ENCODE results near the gene SAYSD1. TPM values are rescaled to one million over a fixed set of nuclear protein-coding genes. Genes with fewer than 3 reads are reported as not detected.

Gene SAYSD1
- total and polyA plus RNA-seq, 2 of the 8 experiments (the other 6 are each of a cell fraction or from before 2014, with no cell fraction given): 6.7 to 7.9 TPM

DNA sequence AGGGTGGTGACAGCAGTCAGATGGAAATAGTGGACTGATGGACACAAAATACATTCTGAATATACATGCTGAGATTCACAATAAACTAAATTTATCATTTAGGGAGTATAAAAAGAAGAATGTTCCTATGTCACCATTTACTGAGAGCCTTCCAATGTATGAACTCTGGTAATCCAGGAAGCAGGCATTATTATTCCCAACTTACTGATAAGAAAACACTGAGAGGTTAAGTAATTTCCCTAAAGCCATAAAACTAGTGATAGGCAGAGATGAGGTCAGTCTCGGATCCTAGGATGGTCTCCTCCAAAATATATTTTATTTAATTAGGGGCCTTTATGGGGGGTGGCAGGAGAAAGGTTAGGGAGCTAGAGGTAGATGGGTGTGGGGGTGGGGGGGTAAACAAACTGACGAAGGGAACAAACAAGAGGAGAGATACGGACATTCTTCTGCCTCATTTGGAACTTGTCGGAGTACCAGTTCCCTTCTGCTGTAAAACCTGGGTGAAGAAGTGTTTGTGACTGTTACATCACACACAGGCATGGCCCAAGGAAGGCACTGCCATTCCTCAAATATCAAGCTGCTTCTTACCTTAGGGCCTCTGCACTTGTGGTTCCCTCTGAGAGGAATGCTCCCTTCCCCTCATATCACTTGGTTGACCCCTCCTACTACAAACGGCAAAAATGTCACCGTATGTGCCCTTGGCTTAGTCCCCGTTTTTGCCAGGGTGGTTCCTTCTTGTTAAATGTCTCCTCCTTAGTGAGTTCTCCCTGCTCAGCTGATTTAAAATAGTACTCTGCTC is 6.7 kb downstream of the SAYSD1 start:
- WGBS, 2 experiments (ENCODE audit: extremely low coverage in 1 of 2, insufficient coverage in 1 of 2, insufficient read length in 1 of 2, insufficient replicate concordance in 2 of 2, low coverage in 1 of 2, low lambda C conversion rate in 2 of 2, missing lambda C conversion rate in 1 of 2): 92% methylated on average over 7 of the region's 7 CpGs; no CpG with 5 or more reads in 1 of the 2 experiments
- ChIA-PET CTCF (ENCODE audit: partially characterized antibody) (interaction anchor here (1.0 to 1.9 kb wide), 4 partner anchors 14 to 77 kb away, joined by 3 to 5 read pairs (median 4); no protein-coding TSS in a partner anchor), POLR2A (ENCODE audit: partially characterized antibody) (interaction anchor here (0.6 kb wide), 1 partner anchor 57 kb away, joined by 3 read pairs; no protein-coding TSS in a partner anchor)
- no peaks in the 10 kb centered on the region for H3K9me3 ChIP-seq (ENCODE audit: insufficient read depth in 2 of 2, low read depth in 1 of 2, low read length in 1 of 2)
- H3K79me2 ChIP-seq (ENCODE audit: control insufficient read depth in 1 of 2, insufficient read depth in 2 of 2, low read length in 2 of 2): no peaks in the 10 kb centered on the region
- H3K4ac ChIP-seq (replicated peaks; ENCODE audit: insufficient read length, low read depth, low read length): no peak overlapping the region
- H2BK120ac ChIP-seq (replicated peaks; ENCODE audit: low read depth, low read length): no peak overlapping the region
- H3K14ac ChIP-seq (ENCODE audit: insufficient read length): no peak overlapping the region
- no peak overlapping the region for H3K4me3 ChIP-seq (ENCODE audit: extremely low read depth in 1 of 4, insufficient read depth in 2 of 4, low read depth in 3 of 4, low read length in 4 of 4)
- H3K79me1 ChIP-seq (ENCODE audit: low read depth, low read length): no peaks in the 10 kb centered on the region; the same call in 1 of the 2 replicates
- no peak overlapping the region for H3K56ac ChIP-seq (replicated peaks; ENCODE audit: insufficient read length, low read depth, low read length)
- H2BK15ac ChIP-seq (ENCODE audit: low read length): no peak overlapping the region
- TF ChIP-seq BACH1 (IDR thresholded peaks at IDR 0.05; ENCODE audit: low read length): no peak
- no peak for TF ChIP-seq POLR2AphosphoS5 (IDR thresholded peaks at IDR 0.05; ENCODE audit: low read depth, low read length)
- TF ChIP-seq SUZ12 (IDR thresholded peaks at IDR 0.05; ENCODE audit: low read length): no peak
- TF ChIP-seq KDM4A (IDR thresholded peaks at IDR 0.05; ENCODE audit: low read depth, low read length, severe bottlenecking): no peak
- no peak for TF ChIP-seq GTF2F1 (IDR thresholded peaks at IDR 0.05; ENCODE audit: borderline replicate concordance, low read depth, low read length)
- TF ChIP-seq, protein P1, sequence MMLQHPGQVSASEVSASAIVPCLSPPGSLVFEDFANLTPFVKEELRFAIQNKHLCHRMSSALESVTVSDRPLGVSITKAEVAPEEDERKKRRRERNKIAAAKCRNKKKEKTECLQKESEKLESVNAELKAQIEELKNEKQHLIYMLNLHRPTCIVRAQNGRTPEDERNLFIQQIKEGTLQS (IDR thresholded peaks at IDR 0.05; ENCODE audit: insufficient read depth, low read depth, low read length): no peak
- TF ChIP-seq SIX5 (IDR thresholded peaks at IDR 0.05; ENCODE audit: low read depth, low read length): no peak
- no peak for TF ChIP-seq HDAC6 (IDR thresholded peaks at IDR 0.05; ENCODE audit: low read depth, low read length)
- TF ChIP-seq, protein P2, sequence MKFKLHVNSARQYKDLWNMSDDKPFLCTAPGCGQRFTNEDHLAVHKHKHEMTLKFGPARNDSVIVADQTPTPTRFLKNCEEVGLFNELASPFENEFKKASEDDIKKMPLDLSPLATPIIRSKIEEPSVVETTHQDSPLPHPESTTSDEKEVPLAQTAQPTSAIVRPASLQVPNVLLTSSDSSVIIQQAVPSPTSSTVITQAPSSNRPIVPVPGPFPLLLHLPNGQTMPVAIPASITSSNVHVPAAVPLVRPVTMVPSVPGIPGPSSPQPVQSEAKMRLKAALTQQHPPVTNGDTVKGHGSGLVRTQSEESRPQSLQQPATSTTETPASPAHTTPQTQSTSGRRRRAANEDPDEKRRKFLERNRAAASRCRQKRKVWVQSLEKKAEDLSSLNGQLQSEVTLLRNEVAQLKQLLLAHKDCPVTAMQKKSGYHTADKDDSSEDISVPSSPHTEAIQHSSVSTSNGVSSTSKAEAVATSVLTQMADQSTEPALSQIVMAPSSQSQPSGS (IDR thresholded peaks at IDR 0.05; ENCODE audit: low read length): no peak
- TF ChIP-seq CREB1 (IDR thresholded peaks at IDR 0.05): no peak
- no peak for TF ChIP-seq TBP (IDR thresholded peaks at IDR 0.05; ENCODE audit: low read depth, low read length)
- DNase-seq (ENCODE audit: low read depth in 1 of 2, low spot score in 2 of 2) (no peak), FAIRE-seq (no peak)
- no peak overlapping the region for H2BK5ac ChIP-seq (ENCODE audit: low read depth, low read length)
- H3K18ac ChIP-seq (ENCODE audit: extremely low read depth, low read length): no peak overlapping the region
- no peak overlapping the region for H4K5ac ChIP-seq (ENCODE audit: insufficient read length, low read depth, low read length)
- no peak overlapping the region for H4K91ac ChIP-seq (replicated peaks; ENCODE audit: insufficient read length, low read length)
- H2AK5ac ChIP-seq (ENCODE audit: low read depth, low read length): no peak overlapping the region
- H2BK20ac ChIP-seq (ENCODE audit: low read length): no peak overlapping the region
- no peaks in the 10 kb centered on the region for H3K27me3 ChIP-seq (replicated peaks in 1 of 4; ENCODE audit: control insufficient read depth in 3 of 4, extremely low read depth in 1 of 4, insufficient read depth in 3 of 4, low read length in 3 of 4)
- H4K20me1 ChIP-seq (replicated peaks in 1 of 2; ENCODE audit: control insufficient read depth in 1 of 2, insufficient read depth in 2 of 2, low read length in 2 of 2): peaks cover 0 to 2% of the 10 kb centered on the region in 2 experiments
- no peak overlapping the region for H3K4me2 ChIP-seq (ENCODE audit: insufficient read depth in 1 of 2, low read depth in 2 of 2, low read length in 2 of 2)
- no peak overlapping the region for H4K8ac ChIP-seq (ENCODE audit: extremely low read depth, insufficient read depth, low read length)
- H2AFZ ChIP-seq (ENCODE audit: low read length): no peak overlapping the region
- no peaks in the 10 kb centered on the region for H3K4me1 ChIP-seq (replicated peaks in 1 of 4; ENCODE audit: control insufficient read depth in 3 of 4, insufficient read depth in 4 of 4, low read length in 3 of 4)
- H3K9ac ChIP-seq (replicated peaks in 1 of 4; ENCODE audit: extremely low read depth in 1 of 4, low read depth in 3 of 4, low read length in 3 of 4): no peak overlapping the region
- no peaks in the 10 kb centered on the region for H3K23me2 ChIP-seq (ENCODE audit: low read depth, low read length)
- H3K23ac ChIP-seq (ENCODE audit: insufficient read length): no peak overlapping the region
- H3K36me3 ChIP-seq (ENCODE audit: control insufficient read depth in 2 of 4, insufficient read depth in 4 of 4, low read length in 3 of 4): peaks cover 0 to 3% (median 0%) of the 10 kb centered on the region in 4 experiments; a peak in 3 of 8 replicates
- no peak overlapping the region for H2BK12ac ChIP-seq (ENCODE audit: low read depth, low read length)
- no peak overlapping the region for H3K27ac ChIP-seq (ENCODE audit: low read depth, low read length)

Data from H1 (cell line).